GM19468 (cell line): ENCODE results near the gene ATG14.
"Not testable (repeated sequence)": the region's sequence is repeated elsewhere in the genome, so short reads cannot be mapped to it uniquely, and the experiment has no call there.

Source experiments
- ATAC-seq: cut with Tn5 transposase; IDR thresholded peaks from one replicate; pipeline ENCODE4 v1.9.1; 2021; ENCODE audit warnings: mild to moderate bottlenecking, moderate library complexity, moderate number of reproducible peaks; ENCODE audit not compliant: unreplicated experiment; ENCODE audit errors: extremely low read depth

Gene ATG14

GRCh38 chr14:55389330-55389729 is 22.3 kb downstream of the ATG14 start:
- no peak for ATAC-seq

GRCh38 chr14:55388160-55388559 is 23.5 kb downstream of the ATG14 start:
- no peak for ATAC-seq

GRCh38 chr14:55387121-55387520 is 24.5 kb downstream of the ATG14 start:
- ATAC-seq: no peak

GRCh38 chr14:55386037-55386808 is 25.4 kb downstream of the ATG14 start:
- no peak for ATAC-seq

GRCh38 chr14:55384536-55384935 is 27.1 kb downstream of the ATG14 start:
- ATAC-seq: no peak

- no peak for ATAC-seq
These were observed 28.0 kb downstream of the ATG14 start for GRCh38 chr14:55383541-55384140.

- ATAC-seq: not testable (repeated sequence)
These were observed 28.6 kb downstream of the ATG14 start for GRCh38 chr14:55383056-55383466.

GRCh38 chr14:55382483-55382882 is 29.1 kb downstream of the ATG14 start:
- no peak for ATAC-seq

- ATAC-seq: no peak
These were observed 30.1 kb downstream of the ATG14 start for GRCh38 chr14:55381561-55381960.

- no peak for ATAC-seq
These were observed 30.6 kb downstream of the ATG14 start for GRCh38 chr14:55381040-55381439.

GRCh38 chr14:55377236-55377635 is 34.4 kb downstream of the ATG14 start:
- no peak for ATAC-seq

GRCh38 chr14:55374771-55375170 is 36.9 kb downstream of the ATG14 start:
- no peak for ATAC-seq

GRCh38 chr14:55373784-55374705 is 37.6 kb downstream of the ATG14 start:
- no peak for ATAC-seq

- no peak for ATAC-seq
These were observed 38.8 kb downstream of the ATG14 start for GRCh38 chr14:55372825-55373224.

- ATAC-seq: no peak
These were observed 39.2 kb downstream of the ATG14 start for GRCh38 chr14:55372423-55372822.

GRCh38 chr14:55370883-55371455 is 40.7 kb downstream of the ATG14 start:
- ATAC-seq: no peak

- ATAC-seq: no peak
These were observed 45.4 kb downstream of the ATG14 start for GRCh38 chr14:55366271-55366670.

GRCh38 chr14:55361190-55361589 is 50.4 kb downstream of the ATG14 start:
- ATAC-seq: no peak

GRCh38 chr14:55359307-55359706 is 52.3 kb downstream of the ATG14 start:
- no peak for ATAC-seq

GRCh38 chr14:55356913-55357312 is 54.7 kb downstream of the ATG14 start:
- ATAC-seq: no peak
